HepG2 (cell line): Measurements from ENCODE around the gene SF3B5. TPM values are rescaled to one million over a fixed set of nuclear protein-coding genes. Genes with fewer than 3 reads are reported as not detected.

Experiments
- CBX1 ChIP-seq: IDR thresholded peaks from one replicate; pipeline ENCODE4 v1.6.1; 2016; ENCODE audit warnings: antibody characterized with exemption, low read depth
- HOXA5 ChIP-seq: sonication (generic); formaldehyde crosslinking; IDR thresholded peaks from 2 replicates; pipeline ENCODE4 v1.4.0; 2020; ENCODE audit warnings: missing genetic modification reagents
- IKZF4 ChIP-seq: sonication (generic); formaldehyde crosslinking; IDR thresholded peaks from 2 replicates; pipeline ENCODE4 v1.5.1; 2020; ENCODE audit warnings: borderline replicate concordance, mild to moderate bottlenecking, low read depth, missing genetic modification reagents; ENCODE audit errors: not compliant biosample characterization
- KLF11 ChIP-seq: IDR thresholded peaks from 2 replicates; pipeline ENCODE4 v1.6.1; 2016; ENCODE audit warnings: missing compliant biosample characterization
- MXD4 ChIP-seq: IDR thresholded peaks from 2 replicates; pipeline ENCODE4 v1.6.1; 2016; ENCODE audit warnings: mild to moderate bottlenecking, missing biosample characterization, missing genetic modification reagents
- RARA ChIP-seq: IDR thresholded peaks from 2 replicates; pipeline ENCODE4 v1.6.1; 2016; ENCODE audit warnings: missing genetic modification reagents, missing compliant biosample characterization
- SNAI1 ChIP-seq: sonication (generic); formaldehyde crosslinking; IDR thresholded peaks from 2 replicates; pipeline ENCODE4 v1.5.0; 2020; ENCODE audit warnings: mild to moderate bottlenecking, missing genetic modification reagents, borderline replicate concordance
- STAT5B ChIP-seq: sonication (generic); formaldehyde crosslinking; IDR thresholded peaks from 2 replicates; pipeline ENCODE4 v1.4.0; 2020; ENCODE audit warnings: missing genetic modification reagents
- TRIM24 ChIP-seq: sonication (generic); formaldehyde crosslinking; IDR thresholded peaks from 2 replicates; pipeline ENCODE4 v1.8.0; 2022; ENCODE audit warnings: mild to moderate bottlenecking, missing genetic modification reagents
- ZNF121 ChIP-seq: sonication (generic); formaldehyde crosslinking; IDR thresholded peaks from 2 replicates; pipeline ENCODE4 v1.5.0; 2020; ENCODE audit warnings: mild to moderate bottlenecking, missing genetic modification reagents
- ZNF282 ChIP-seq: fragments of 450-650 bp; IDR thresholded peaks from 2 replicates; pipeline ENCODE4 v1.6.1; 2018; ENCODE audit not compliant: partially characterized antibody
- ZNF292 ChIP-seq: sonication (generic); formaldehyde crosslinking; IDR thresholded peaks from 2 replicates; pipeline ENCODE4 v1.8.1; 2022; ENCODE audit warnings: mild to moderate bottlenecking, low read depth, missing genetic modification reagents, borderline replicate concordance
- ZNF468 ChIP-seq: sonication (generic); formaldehyde crosslinking; IDR thresholded peaks from 2 replicates; pipeline ENCODE4 v1.8.0; 2022; ENCODE audit warnings: mild to moderate bottlenecking, moderate library complexity, missing genetic modification reagents
- ZNF672 ChIP-seq: sonication (generic); formaldehyde crosslinking; IDR thresholded peaks from 2 replicates; pipeline ENCODE4 v1.8.1; 2022; ENCODE audit warnings: missing genetic modification reagents
- polyA plus RNA-seq, 8 experiments: library from polyadenylated mRNA; depleted of rRNA in 3 of 8; stranded (reverse) in 7 of 8; unstranded in 1 of 8; fragments of >200 nt; fragmentation: Illumina TruSeq in 4 of 8; extraction: Trizol in 4 of 8; gene quantifications; 2 replicates each; pipeline versions ENCODE4 v1.2.1 to v1.2.3, GENCODE V29; 2011 to 2016; ENCODE audit warnings: low read depth in 4 of 8, missing spikeins in 1 of 8, mixed read lengths in 1 of 8; ENCODE audit not compliant: insufficient read depth in 1 of 8
- total RNA-seq, 5 experiments: library from RNA; depleted of rRNA; stranded (reverse); fragments of >200 nt; fragmentation: Illumina TruSeq; extraction: Trizol; gene quantifications; 2 replicates each; pipeline ENCODE4 v1.2.3, GENCODE V29; 2016; ENCODE audit warnings: low read depth in 1 of 5
- TF ChIP-seq, protein P1 (sequence below): IDR thresholded peaks from 2 replicates; pipeline ENCODE4 v1.6.1; 2012; ENCODE audit warnings: low read depth, low read length, improper control_type of control experiment
- TF ChIP-seq, protein P2 (sequence below): sonication (generic); formaldehyde crosslinking; IDR thresholded peaks from 2 replicates; pipeline ENCODE4 v1.5.0; 2020; ENCODE audit warnings: missing genetic modification reagents, mild to moderate bottlenecking, borderline replicate concordance
- TF ChIP-seq, protein P3 (sequence below): IDR thresholded peaks from 2 replicates; pipeline ENCODE4 v1.6.1; 2016; ENCODE audit warnings: mild to moderate bottlenecking, missing biosample characterization, missing genetic modification reagents
- TF ChIP-seq, protein P4 (sequence below): sonication (generic); formaldehyde crosslinking; IDR thresholded peaks from 2 replicates; pipeline ENCODE4 v1.5.1; 2020; ENCODE audit warnings: missing genetic modification reagents, mild to moderate bottlenecking, borderline replicate concordance

SF3B5 gene
- total and polyA plus RNA-seq, 2 of the 13 experiments (the other 11 are each of a cell fraction or from before 2014, with no cell fraction given): 263 to 292 TPM

DNA sequence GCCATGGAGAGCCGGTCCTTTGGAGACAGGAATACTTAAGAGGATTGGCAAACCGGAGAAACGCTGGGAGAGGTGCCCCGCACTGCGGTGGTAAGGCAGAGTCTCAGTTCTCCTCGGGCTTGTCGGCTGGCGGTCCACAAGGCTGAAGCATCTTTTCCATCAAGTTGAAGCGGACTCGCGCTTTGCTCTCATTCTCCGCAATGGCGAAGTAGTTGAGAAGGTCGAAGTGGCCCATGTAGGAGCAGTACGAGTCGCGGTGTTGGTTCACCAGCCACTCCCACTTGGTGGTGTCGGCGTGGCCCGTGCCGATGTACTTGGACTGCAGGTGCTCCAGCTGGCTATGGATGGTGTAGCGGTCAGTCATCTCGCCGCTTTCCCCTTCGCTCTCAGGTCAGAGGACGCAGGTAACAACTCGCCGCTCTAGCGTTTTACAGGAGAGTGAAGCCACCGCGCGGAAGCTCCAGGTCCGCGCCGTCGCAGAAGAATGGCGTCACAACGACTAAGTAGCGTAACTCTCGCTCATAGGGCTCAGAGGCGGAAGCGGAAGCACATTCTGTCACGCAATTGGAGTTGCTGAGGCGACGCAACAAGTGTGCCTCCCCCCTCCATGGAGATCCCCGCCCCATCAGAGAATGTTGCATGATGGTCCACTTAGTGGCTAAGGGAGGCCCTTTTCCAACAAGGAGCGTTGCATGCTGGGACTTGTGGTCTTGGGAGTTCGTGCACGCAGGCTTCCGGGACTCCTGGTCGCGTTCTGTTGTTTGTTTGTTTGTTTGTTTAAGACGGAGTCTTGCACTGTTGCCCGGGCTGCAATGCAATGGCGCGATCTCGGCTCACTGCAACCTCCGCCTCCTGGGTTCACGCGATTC is at the start of gene SF3B5 (continued):
- TF ChIP-seq HOXA5 (CRISPR knock-in tag) (no peak), MXD4 (CRISPR knock-in tag) (peak; percentile 94), ZNF292 (CRISPR knock-in tag) (peak; percentile 62), STAT5B (CRISPR knock-in tag) (peak; percentile 88; the same call in 1 of the 2 replicates), ZNF121 (CRISPR knock-in tag) (peak; percentile 52), RARA (CRISPR knock-in tag) (peak; percentile 37), ZNF672 (no peak), SNAI1 (CRISPR knock-in tag) (peak; percentile 72; the same call in 1 of the 2 replicates), ZNF468 (CRISPR knock-in tag) (peak; percentile 55; the same call in 1 of the 2 replicates), CBX1 (peak; percentile 86), ZNF282 (no peak), IKZF4 (CRISPR knock-in tag) (no peak), KLF11 (peak; percentile 85), TRIM24 (CRISPR knock-in tag) (no peak)
- TF ChIP-seq, protein P1, sequence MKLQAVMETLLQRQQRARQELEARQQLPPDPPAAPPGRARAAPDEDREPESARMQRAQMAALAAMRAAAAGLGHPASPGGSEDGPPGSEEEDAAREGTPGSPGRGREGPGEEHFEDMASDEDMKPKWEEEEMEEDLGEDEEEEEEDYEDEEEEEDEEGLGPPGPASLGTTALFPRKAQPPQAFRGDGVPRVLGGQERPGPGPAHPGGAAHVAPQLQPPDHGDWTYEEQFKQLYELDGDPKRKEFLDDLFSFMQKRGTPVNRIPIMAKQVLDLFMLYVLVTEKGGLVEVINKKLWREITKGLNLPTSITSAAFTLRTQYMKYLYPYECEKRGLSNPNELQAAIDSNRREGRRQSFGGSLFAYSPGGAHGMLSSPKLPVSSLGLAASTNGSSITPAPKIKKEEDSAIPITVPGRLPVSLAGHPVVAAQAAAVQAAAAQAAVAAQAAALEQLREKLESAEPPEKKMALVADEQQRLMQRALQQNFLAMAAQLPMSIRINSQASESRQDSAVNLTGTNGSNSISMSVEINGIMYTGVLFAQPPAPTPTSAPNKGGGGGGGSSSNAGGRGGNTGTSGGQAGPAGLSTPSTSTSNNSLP: no peak
- TF ChIP-seq, protein P2, sequence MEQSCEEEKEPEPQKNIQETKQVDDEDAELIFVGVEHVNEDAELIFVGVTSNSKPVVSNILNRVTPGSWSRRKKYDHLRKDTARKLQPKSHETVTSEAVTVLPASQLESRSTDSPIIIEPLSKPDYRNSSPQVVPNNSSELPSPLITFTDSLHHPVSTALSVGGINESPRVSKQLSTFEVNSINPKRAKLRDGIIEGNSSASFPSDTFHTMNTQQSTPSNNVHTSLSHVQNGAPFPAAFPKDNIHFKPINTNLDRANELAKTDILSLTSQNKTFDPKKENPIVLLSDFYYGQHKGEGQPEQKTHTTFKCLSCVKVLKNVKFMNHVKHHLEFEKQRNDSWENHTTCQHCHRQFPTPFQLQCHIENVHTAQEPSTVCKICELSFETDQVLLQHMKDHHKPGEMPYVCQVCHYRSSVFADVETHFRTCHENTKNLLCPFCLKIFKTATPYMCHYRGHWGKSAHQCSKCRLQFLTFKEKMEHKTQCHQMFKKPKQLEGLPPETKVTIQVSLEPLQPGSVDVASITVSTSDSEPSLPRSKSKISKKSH: peak; percentile 71; the same call in 1 of the 2 replicates
- TF ChIP-seq, protein P3, sequence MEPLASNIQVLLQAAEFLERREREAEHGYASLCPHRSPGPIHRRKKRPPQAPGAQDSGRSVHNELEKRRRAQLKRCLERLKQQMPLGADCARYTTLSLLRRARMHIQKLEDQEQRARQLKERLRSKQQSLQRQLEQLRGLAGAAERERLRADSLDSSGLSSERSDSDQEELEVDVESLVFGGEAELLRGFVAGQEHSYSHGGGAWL (CRISPR knock-in tag): peak; percentile 91; the same call in 1 of the 2 replicates
- TF ChIP-seq, protein P4, sequence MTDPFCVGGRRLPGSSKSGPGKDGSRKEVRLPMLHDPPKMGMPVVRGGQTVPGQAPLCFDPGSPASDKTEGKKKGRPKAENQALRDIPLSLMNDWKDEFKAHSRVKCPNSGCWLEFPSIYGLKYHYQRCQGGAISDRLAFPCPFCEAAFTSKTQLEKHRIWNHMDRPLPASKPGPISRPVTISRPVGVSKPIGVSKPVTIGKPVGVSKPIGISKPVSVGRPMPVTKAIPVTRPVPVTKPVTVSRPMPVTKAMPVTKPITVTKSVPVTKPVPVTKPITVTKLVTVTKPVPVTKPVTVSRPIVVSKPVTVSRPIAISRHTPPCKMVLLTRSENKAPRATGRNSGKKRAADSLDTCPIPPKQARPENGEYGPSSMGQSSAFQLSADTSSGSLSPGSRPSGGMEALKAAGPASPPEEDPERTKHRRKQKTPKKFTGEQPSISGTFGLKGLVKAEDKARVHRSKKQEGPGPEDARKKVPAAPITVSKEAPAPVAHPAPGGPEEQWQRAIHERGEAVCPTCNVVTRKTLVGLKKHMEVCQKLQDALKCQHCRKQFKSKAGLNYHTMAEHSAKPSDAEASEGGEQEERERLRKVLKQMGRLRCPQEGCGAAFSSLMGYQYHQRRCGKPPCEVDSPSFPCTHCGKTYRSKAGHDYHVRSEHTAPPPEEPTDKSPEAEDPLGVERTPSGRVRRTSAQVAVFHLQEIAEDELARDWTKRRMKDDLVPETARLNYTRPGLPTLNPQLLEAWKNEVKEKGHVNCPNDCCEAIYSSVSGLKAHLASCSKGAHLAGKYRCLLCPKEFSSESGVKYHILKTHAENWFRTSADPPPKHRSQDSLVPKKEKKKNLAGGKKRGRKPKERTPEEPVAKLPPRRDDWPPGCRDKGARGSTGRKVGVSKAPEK (CRISPR knock-in tag): no peak; the same call in 1 of the 2 replicates
